Liver (tissue), 9 donors: ENCODE results near the gene RNF133. TPM values are rescaled to one million over a fixed set of nuclear protein-coding genes. Genes with fewer than 3 reads are reported as not detected.

ENCODE experiments used
- DNase-seq: peaks from one replicate; pipeline ENCODE4 v3.0.0-alpha.2; 2017; ENCODE audit warnings: low spot score
- H3K27ac ChIP-seq, 2 donors: one replicate each; pipeline ENCODE4 v1.7.0; 2013; ENCODE audit warnings: inconsistent platforms in 2 of 2, low read length in 2 of 2, control low read depth in 1 of 2, low read depth in 1 of 2, mild to moderate bottlenecking in 1 of 2
- H3K27me3 ChIP-seq, 4 donors: one replicate each; pipeline versions ENCODE4 v1.6.1 to v1.7.0; 2013; ENCODE audit warnings: low read length in 3 of 4, inconsistent platforms in 1 of 4, mild to moderate bottlenecking in 1 of 4, moderate library complexity in 1 of 4; ENCODE audit not compliant: control insufficient read depth in 4 of 4, insufficient read depth in 4 of 4
- H3K36me3 ChIP-seq, 4 donors: one replicate each; pipeline versions ENCODE4 v1.6.1 to v1.7.0; 2013; ENCODE audit warnings: low read length in 3 of 4, mild to moderate bottlenecking in 3 of 4, low read depth in 1 of 4, moderate library complexity in 1 of 4; ENCODE audit not compliant: control insufficient read depth in 4 of 4, insufficient read depth in 3 of 4
- H3K4me1 ChIP-seq, 4 donors: one replicate each; pipeline versions ENCODE4 v1.6.1 to v1.7.0; 2013; ENCODE audit warnings: low read length in 3 of 4, mild to moderate bottlenecking in 3 of 4, moderate library complexity in 1 of 4; ENCODE audit not compliant: control insufficient read depth in 4 of 4, insufficient read depth in 4 of 4
- H3K4me3 ChIP-seq, 3 donors: one replicate each; pipeline versions ENCODE4 v1.6.1 to v1.7.0; 2013; ENCODE audit warnings: low read length in 3 of 3, control low read depth in 1 of 3, low read depth in 1 of 3, mild to moderate bottlenecking in 1 of 3
- H3K9ac ChIP-seq, 2 donors: one replicate each; pipeline ENCODE4 v1.7.0; 2013; ENCODE audit warnings: low read length in 2 of 2, mild to moderate bottlenecking in 2 of 2, moderate library complexity in 2 of 2, control low read depth in 1 of 2, low read depth in 1 of 2
- H3K9me3 ChIP-seq, 4 donors: one replicate each; pipeline versions ENCODE4 v1.6.1 to v1.7.0; 2013; ENCODE audit warnings: low read length in 3 of 4; ENCODE audit not compliant: control insufficient read depth in 4 of 4
- ATF3 ChIP-seq: IDR thresholded peaks from 2 replicates; pipeline ENCODE4 v1.6.1; 2016; ENCODE audit warnings: antibody characterized with exemption
- CTCF ChIP-seq: fragments of 150-350 bp; IDR thresholded peaks from 2 replicates; pipeline ENCODE4 v1.5.1; 2017; ENCODE audit warnings: improper control_type of control experiment, low read depth, low read length; ENCODE audit not compliant: missing input control
- EGR1 ChIP-seq, 2 donors: IDR thresholded peaks; 2 replicates each; pipeline ENCODE4 v1.6.1; 2016 to 2018; ENCODE audit warnings: antibody characterized with exemption in 2 of 2, low read depth in 2 of 2
- FOXA1 ChIP-seq: IDR thresholded peaks from 2 replicates; pipeline ENCODE4 v1.6.1; 2016; ENCODE audit warnings: antibody characterized with exemption
- FOXA2 ChIP-seq: IDR thresholded peaks from 2 replicates; pipeline ENCODE4 v1.6.1; 2016; ENCODE audit warnings: antibody characterized with exemption
- GABPA ChIP-seq, 2 donors: IDR thresholded peaks in 1 of 2; conservative IDR thresholded peaks in 1 of 2; 2 replicates each; pipeline ENCODE4 v1.6.1; 2016; ENCODE audit warnings: antibody characterized with exemption in 2 of 2, mild to moderate bottlenecking in 1 of 2, moderate library complexity in 1 of 2
- HNF4A ChIP-seq, 2 donors: conservative IDR thresholded peaks; 2 replicates each; pipeline ENCODE4 v1.6.1; 2016; ENCODE audit warnings: antibody characterized with exemption in 2 of 2, mild to moderate bottlenecking in 2 of 2
- HNF4G ChIP-seq: IDR thresholded peaks from 2 replicates; pipeline ENCODE4 v1.6.1; 2016; ENCODE audit warnings: antibody characterized with exemption
- JUND ChIP-seq, 2 donors: IDR thresholded peaks; 2 replicates each; pipeline ENCODE4 v1.6.1; 2016; ENCODE audit warnings: antibody characterized with exemption in 2 of 2
- NR2F2 ChIP-seq: IDR thresholded peaks from 2 replicates; pipeline ENCODE4 v1.6.1; 2016; ENCODE audit warnings: antibody characterized with exemption
- RAD21 ChIP-seq, 2 donors: IDR thresholded peaks; 2 replicates each; pipeline ENCODE4 v1.6.1; 2016; ENCODE audit warnings: antibody characterized with exemption in 2 of 2, mild to moderate bottlenecking in 2 of 2
- REST ChIP-seq: IDR thresholded peaks from 2 replicates; pipeline ENCODE4 v1.6.1; 2016; ENCODE audit warnings: antibody characterized with exemption, mild to moderate bottlenecking
- RXRA ChIP-seq, 2 donors: IDR thresholded peaks; 2 replicates each; pipeline ENCODE4 v1.6.1; 2017 to 2018; ENCODE audit warnings: antibody characterized with exemption in 2 of 2, mild to moderate bottlenecking in 1 of 2
- SP1 ChIP-seq: IDR thresholded peaks from 2 replicates; pipeline ENCODE4 v1.6.1; 2018; ENCODE audit warnings: antibody characterized with exemption, mild to moderate bottlenecking
- TAF1 ChIP-seq: conservative IDR thresholded peaks from 2 replicates; pipeline ENCODE4 v1.6.1; 2016; ENCODE audit warnings: antibody characterized with exemption, mild to moderate bottlenecking
- YY1 ChIP-seq: IDR thresholded peaks from 2 replicates; pipeline ENCODE4 v1.6.1; 2016; ENCODE audit warnings: antibody characterized with exemption, mild to moderate bottlenecking
- ZBTB33 ChIP-seq: IDR thresholded peaks from 2 replicates; pipeline ENCODE4 v1.6.1; 2016; ENCODE audit warnings: antibody characterized with exemption
- WGBS: extraction: QIAGEN DNeasy Blood & Tissue Kit; methylation state at CpG from one replicate; pipeline ENCODE4 v1.1.7; 2013; 5-methylcytosine and 5-hydroxymethylcytosine counted together
- polyA plus RNA-seq, 2 donors: library from polyadenylated mRNA; stranded (reverse) in 1 of 2; unstranded in 1 of 2; fragments of 200-250 nt in 1 of 2; fragments of >200 nt in 1 of 2; fragmentation: Nextera tagmentation in 1 of 2; extraction: Ambion mirVana in 1 of 2; gene quantifications; one replicate each; pipeline versions ENCODE4 v1.2.1 to v1.2.3, GENCODE V29; 2013 to 2015
- total RNA-seq, 2 donors: library from RNA; depleted of rRNA; stranded (reverse); fragments of >200 nt; gene quantifications; one replicate each; pipeline ENCODE4 v1.2.3, GENCODE V29; 2014
- TF ChIP-seq, protein P1 (sequence below): IDR thresholded peaks from 2 replicates; pipeline ENCODE4 v1.6.1; 2016; ENCODE audit warnings: antibody characterized with exemption
- donor health status: healthy.
- donor health status: healthy.
- donor health status: healthy.
- donor health status: healthy.
- donor health status: healthy.

RNF133 gene
- total and polyA plus RNA-seq, 4 donors = 0.14 to 2.8 TPM; not detected in 2

DNA sequence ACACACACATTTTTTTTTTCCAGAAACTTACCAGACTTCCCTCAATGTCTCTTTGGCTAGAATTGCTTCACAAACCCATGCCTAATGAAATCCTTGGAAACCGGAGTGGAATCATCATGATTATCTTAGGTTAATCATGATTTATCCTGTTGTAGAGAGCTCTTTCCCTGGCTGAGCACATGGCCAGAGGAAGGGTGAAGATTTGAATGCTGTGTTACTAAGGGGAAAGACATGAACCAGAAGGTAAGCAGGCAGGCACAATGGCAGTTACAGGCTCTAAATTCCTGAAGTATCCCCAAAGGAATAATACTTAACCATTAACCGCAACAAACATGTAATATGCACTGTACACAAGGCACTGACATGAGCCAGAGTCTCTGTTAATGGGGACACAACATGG is 7.9 kb upstream of the RNF133 start:
- no peaks in the 10 kb centered on the region for H3K36me3 ChIP-seq
- no peaks in the 10 kb centered on the region for H3K9me3 ChIP-seq
- 85% methylated on average over 2 of the region's 2 CpGs for WGBS
- no peak for TF ChIP-seq ZBTB33
- TF ChIP-seq, protein P1, sequence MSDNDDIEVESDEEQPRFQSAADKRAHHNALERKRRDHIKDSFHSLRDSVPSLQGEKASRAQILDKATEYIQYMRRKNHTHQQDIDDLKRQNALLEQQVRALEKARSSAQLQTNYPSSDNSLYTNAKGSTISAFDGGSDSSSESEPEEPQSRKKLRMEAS = no peak
- TF ChIP-seq YY1 = no peak
- no peak for TF ChIP-seq ATF3
- TF ChIP-seq RXRA (IDR thresholded peaks at IDR 0.05) = no peak
- no peak for TF ChIP-seq EGR1 (IDR thresholded peaks at IDR 0.05; ENCODE audit: low read depth in 2 of 2)
- no peak for TF ChIP-seq HNF4A (conservative IDR thresholded peaks at IDR 0.05)
- no peak for TF ChIP-seq FOXA1
- no peak for TF ChIP-seq TAF1
- no peak for TF ChIP-seq HNF4G
- no peak for TF ChIP-seq JUND (IDR thresholded peaks at IDR 0.05)
- no peak for TF ChIP-seq SP1
- TF ChIP-seq REST = no peak
- TF ChIP-seq NR2F2 = no peak
- TF ChIP-seq GABPA (IDR thresholded peaks at IDR 0.05 in 1 of 2, conservative IDR thresholded peaks at IDR 0.05 in 1 of 2) = no peak
- no peak for TF ChIP-seq RAD21 (IDR thresholded peaks at IDR 0.05)
- TF ChIP-seq FOXA2 = no peak
- TF ChIP-seq CTCF = no peak
- H3K9ac ChIP-seq = no peak overlapping the region
- H3K27ac ChIP-seq = no peak overlapping the region
- H3K4me1 ChIP-seq = no peaks in the 10 kb centered on the region
- no peaks in the 10 kb centered on the region for H3K27me3 ChIP-seq
- no peak overlapping the region for H3K4me3 ChIP-seq
- no peak for DNase-seq
